A549 (cell line): ENCODE data around the gene PRC1.
A peak's percentile ranks its signal among the peaks of the same experiment; 100 is the strongest.

Experiments
- E2F6 ChIP-seq: IDR thresholded peaks from 2 replicates; pipeline ENCODE4 v1.6.1; 2012; ENCODE audit warnings: low read depth, borderline replicate concordance
- EP300 ChIP-seq, 2 experiments: fragments of >200 bp; sonication (Bioruptor Twin); formaldehyde crosslinking; IDR thresholded peaks; 2 replicates in 1 of 2; 3 replicates in 1 of 2; pipeline ENCODE4 v1.6.1; 2016 to 2017
- JUN ChIP-seq, 2 experiments: fragments of >200 bp; sonication (Bioruptor Twin); formaldehyde crosslinking; IDR thresholded peaks; 2 replicates in 1 of 2; 3 replicates in 1 of 2; pipeline ENCODE4 v1.6.1; 2016 to 2017
- KDM1A ChIP-seq: fragments of 200-600 bp; sonication (generic); IDR thresholded peaks from 2 replicates; pipeline ENCODE4 v1.6.1; 2016; ENCODE audit warnings: low read depth, mild to moderate bottlenecking
- MAFK ChIP-seq: fragments of 450-650 bp; IDR thresholded peaks from 2 replicates; pipeline ENCODE4 v1.6.1; 2014; ENCODE audit not compliant: partially characterized antibody
- MAZ ChIP-seq: fragments of 150-350 bp; IDR thresholded peaks from 2 replicates; pipeline ENCODE4 v1.6.1; 2014; ENCODE audit warnings: antibody characterized with exemption, low read depth, low read length, borderline replicate concordance
- MYC ChIP-seq: IDR thresholded peaks from 2 replicates; pipeline ENCODE4 v1.6.1; 2012; ENCODE audit warnings: mild to moderate bottlenecking, inconsistent platforms, low read length, improper control_type of control experiment, borderline replicate concordance
- POLR2A ChIP-seq: IDR thresholded peaks from 2 replicates; pipeline ENCODE4 v1.6.1; 2012; ENCODE audit warnings: mild to moderate bottlenecking, low read length
- POLR2AphosphoS2 ChIP-seq: conservative IDR thresholded peaks from 2 replicates; pipeline ENCODE4 v1.6.1; 2012; ENCODE audit warnings: low read length, improper control_type of control experiment, inconsistent platforms
- TP53 ChIP-seq: fragments of 250-450 bp; sonication (Bioruptor Pico); IDR thresholded peaks from 2 replicates; pipeline ENCODE4 v1.5.0; 2021; ENCODE audit warnings: mild to moderate bottlenecking, moderate library complexity
- ZNF302 ChIP-seq: fragments of 250-450 bp; sonication (Bioruptor Pico); IDR thresholded peaks from 2 replicates; pipeline ENCODE4 v1.9.0; 2021; ENCODE audit warnings: inconsistent platforms, mild to moderate bottlenecking, moderate library complexity
- TF ChIP-seq, protein P1 (sequence below): fragments of >200 bp; sonication (Bioruptor Twin); formaldehyde crosslinking; IDR thresholded peaks from 3 replicates; pipeline ENCODE4 v1.5.1; 2016
- TF ChIP-seq, protein P2 (sequence below): fragments of 250-450 bp; sonication (Bioruptor Pico); IDR thresholded peaks from 2 replicates; pipeline ENCODE4 v1.5.0; 2021; ENCODE audit warnings: mild to moderate bottlenecking, moderate library complexity, borderline replicate concordance
- TF ChIP-seq, protein P3 (sequence below): fragments of >200 bp; sonication (Bioruptor Twin); formaldehyde crosslinking; IDR thresholded peaks from 2 replicates; pipeline ENCODE4 v1.6.1; 2016

GRCh38 chr15:90994059-90994416, 297 bp downstream of the PRC1 start:
- 0 out of 2 replicates have a peak, but pooled peaks have one; percentile 43 for TF ChIP-seq TP53 (CRISPR knock-in tag)
- no peak for TF ChIP-seq JUN (IDR thresholded peaks at IDR 0.05)
- TF ChIP-seq, protein P1, sequence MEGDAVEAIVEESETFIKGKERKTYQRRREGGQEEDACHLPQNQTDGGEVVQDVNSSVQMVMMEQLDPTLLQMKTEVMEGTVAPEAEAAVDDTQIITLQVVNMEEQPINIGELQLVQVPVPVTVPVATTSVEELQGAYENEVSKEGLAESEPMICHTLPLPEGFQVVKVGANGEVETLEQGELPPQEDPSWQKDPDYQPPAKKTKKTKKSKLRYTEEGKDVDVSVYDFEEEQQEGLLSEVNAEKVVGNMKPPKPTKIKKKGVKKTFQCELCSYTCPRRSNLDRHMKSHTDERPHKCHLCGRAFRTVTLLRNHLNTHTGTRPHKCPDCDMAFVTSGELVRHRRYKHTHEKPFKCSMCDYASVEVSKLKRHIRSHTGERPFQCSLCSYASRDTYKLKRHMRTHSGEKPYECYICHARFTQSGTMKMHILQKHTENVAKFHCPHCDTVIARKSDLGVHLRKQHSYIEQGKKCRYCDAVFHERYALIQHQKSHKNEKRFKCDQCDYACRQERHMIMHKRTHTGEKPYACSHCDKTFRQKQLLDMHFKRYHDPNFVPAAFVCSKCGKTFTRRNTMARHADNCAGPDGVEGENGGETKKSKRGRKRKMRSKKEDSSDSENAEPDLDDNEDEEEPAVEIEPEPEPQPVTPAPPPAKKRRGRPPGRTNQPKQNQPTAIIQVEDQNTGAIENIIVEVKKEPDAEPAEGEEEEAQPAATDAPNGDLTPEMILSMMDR = no peak
- TF ChIP-seq, protein P2, sequence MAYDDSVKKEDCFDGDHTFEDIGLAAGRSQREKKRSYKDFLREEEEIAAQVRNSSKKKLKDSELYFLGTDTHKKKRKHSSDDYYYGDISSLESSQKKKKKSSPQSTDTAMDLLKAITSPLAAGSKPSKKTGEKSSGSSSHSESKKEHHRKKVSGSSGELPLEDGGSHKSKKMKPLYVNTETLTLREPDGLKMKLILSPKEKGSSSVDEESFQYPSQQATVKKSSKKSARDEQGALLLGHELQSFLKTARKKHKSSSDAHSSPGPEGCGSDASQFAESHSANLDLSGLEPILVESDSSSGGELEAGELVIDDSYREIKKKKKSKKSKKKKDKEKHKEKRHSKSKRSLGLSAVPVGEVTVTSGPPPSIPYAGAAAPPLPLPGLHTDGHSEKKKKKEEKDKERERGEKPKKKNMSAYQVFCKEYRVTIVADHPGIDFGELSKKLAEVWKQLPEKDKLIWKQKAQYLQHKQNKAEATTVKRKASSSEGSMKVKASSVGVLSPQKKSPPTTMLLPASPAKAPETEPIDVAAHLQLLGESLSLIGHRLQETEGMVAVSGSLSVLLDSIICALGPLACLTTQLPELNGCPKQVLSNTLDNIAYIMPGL (CRISPR knock-in tag) = no peak; the same call in 1 of the 2 replicates
- TF ChIP-seq MAZ = no peak
- no peak for TF ChIP-seq E2F6
- no peak for TF ChIP-seq POLR2AphosphoS2
- TF ChIP-seq KDM1A = no peak
- TF ChIP-seq MAFK = no peak
- TF ChIP-seq EP300 (IDR thresholded peaks at IDR 0.05) = no peak
- no peak for TF ChIP-seq ZNF302 (CRISPR knock-in tag)
- TF ChIP-seq, protein P3, sequence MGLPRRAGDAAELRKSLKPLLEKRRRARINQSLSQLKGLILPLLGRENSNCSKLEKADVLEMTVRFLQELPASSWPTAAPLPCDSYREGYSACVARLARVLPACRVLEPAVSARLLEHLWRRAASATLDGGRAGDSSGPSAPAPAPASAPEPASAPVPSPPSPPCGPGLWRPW = no peak
- no peak for TF ChIP-seq MYC
- TF ChIP-seq POLR2A = no peak
